ENCODE results near the gene HSPBP1. TPM values are rescaled to one million over a fixed set of nuclear protein-coding genes. Genes with fewer than 3 reads are reported as not detected.
A peak's percentile ranks its signal among the peaks of the same experiment; 100 is the strongest.

The HSPBP1 gene
- total and polyA plus RNA-seq, 9 of the 15 experiments (the other 6 are each of a cell fraction or from before 2014, with no cell fraction given): 0.83 to 81.3 (median 21.8) TPM

- TF ChIP-seq KDM5B (IDR thresholded peaks at IDR 0.05; ENCODE audit: insufficient replicate concordance, low read depth, low read length): peak; percentile 23
- TF ChIP-seq SMAD2 (IDR thresholded peaks at IDR 0.05; ENCODE audit: low read depth, low read length): no peak
- peak; percentile 33; the same call in 1 of the 2 replicates for TF ChIP-seq ETS1 (conservative IDR thresholded peaks at IDR 0.05; ENCODE audit: control insufficient read depth, low read depth, low read length)
- no peak for TF ChIP-seq NR2C2 (CRISPR knock-in tag; IDR thresholded peaks at IDR 0.05)
- no peak for TF ChIP-seq NR2C2 (tag; IDR thresholded peaks at IDR 0.05)
- no peak for TF ChIP-seq SMARCA4 (IDR thresholded peaks at IDR 0.05)
- TF ChIP-seq HNRNPLL (IDR thresholded peaks at IDR 0.05; ENCODE audit: low read depth, low read length, poor library complexity, severe bottlenecking): peak; percentile 17
- TF ChIP-seq MGA (IDR thresholded peaks at IDR 0.05): peak; percentile 48; the same call in 1 of the 2 replicates
- TF ChIP-seq ETV1 (tag; conservative IDR thresholded peaks at IDR 0.05; ENCODE audit: low read depth): peak; percentile 52
- TF ChIP-seq KLF6 (CRISPR knock-in tag; IDR thresholded peaks at IDR 0.05; ENCODE audit: borderline replicate concordance): no peak
- 0 out of 2 replicates have a peak, but pooled peaks have one; percentile 41 for TF ChIP-seq L3MBTL2 (IDR thresholded peaks at IDR 0.05)
- peak; percentile 35 to 95; a peak in 2 of 4 replicates for TF ChIP-seq SIN3A (IDR thresholded peaks at IDR 0.05; ENCODE audit: borderline replicate concordance in 2 of 2, control insufficient read depth in 1 of 2, low read depth in 2 of 2, low read length in 2 of 2)
- no peak for TF ChIP-seq ZNF764 (CRISPR knock-in tag; IDR thresholded peaks at IDR 0.05; ENCODE audit: low read depth)
- TF ChIP-seq EGR1 (conservative IDR thresholded peaks at IDR 0.05): peak; percentile 70
Observed at GRCh38 chr19:55257461-55258420, 22.2 kb downstream of the HSPBP1 start (continued).
